Measurements from ENCODE around the gene TNFSF15.
A peak's percentile ranks its signal among the peaks of the same experiment; 100 is the strongest.
"Not testable (repeated sequence)": the region's sequence is repeated elsewhere in the genome, so short reads cannot be mapped to it uniquely, and the experiment has no call there.

The TNFSF15 gene

GRCh38 chr9:114745879-114746550 lies 59.8 kb downstream of the TNFSF15 start:
- no peak for DNase-seq

DNA sequence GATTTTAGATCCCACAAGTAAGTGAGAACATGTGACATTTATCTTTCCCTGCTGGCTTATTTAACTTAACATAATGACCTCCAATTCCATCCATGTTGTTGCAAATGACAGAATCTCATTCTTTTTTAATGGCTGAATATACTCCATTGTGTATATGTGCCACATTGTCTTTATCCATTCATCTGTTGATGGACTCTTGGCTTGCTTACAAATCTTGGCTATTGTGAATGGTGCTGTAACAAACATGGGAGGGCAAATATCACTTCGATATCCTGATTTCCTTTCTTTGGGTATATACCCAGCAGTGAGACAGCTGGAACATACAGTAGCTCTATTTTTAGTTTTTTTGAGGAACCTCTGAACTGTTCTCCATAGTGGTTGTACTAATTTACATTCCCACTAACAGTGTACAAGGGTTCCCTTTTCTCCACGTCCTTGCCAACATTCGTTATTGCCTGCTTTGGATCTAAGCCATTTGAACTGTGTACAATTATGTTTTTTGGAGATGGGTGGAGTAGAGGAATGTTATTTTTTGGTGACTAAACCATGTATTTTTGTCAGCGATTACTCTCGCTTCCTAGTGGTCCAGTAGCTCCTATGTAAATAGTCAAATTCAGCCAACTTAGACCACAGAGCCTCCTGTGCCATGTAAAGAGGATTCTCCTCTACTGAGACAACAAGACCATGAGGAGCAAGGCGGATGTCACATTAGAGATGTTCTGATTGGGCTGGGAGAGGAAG lies 60.6 kb downstream of the TNFSF15 start:
- DNase-seq = peak; percentile 52

GRCh38 chr9:114743446-114743845 lies 62.4 kb downstream of the TNFSF15 start:
- DNase-seq = no peak

DNA sequence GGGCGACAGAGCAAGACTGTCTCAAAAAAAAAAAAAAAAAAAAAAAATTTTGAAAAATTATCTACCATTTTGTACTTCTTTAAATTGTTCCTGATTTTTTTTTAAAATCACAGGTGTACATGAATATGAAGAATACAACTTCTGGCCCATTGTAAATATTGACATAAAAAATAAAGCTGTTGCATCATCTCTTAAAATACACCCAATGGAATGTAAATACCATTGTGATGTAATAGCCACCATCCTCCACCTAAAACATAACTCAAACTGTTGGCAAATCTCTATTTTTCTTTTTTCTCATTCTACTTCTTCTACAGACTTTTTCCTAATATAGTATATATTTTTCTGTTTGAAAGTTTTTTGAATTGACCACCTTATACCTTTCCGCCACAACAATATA lies 62.9 kb downstream of the TNFSF15 start:
- DNase-seq = no peak

GRCh38 chr9:114741521-114741920 lies 64.3 kb downstream of the TNFSF15 start:
- not testable (repeated sequence) for DNase-seq

GRCh38 chr9:114738581-114739316 lies 67.1 kb downstream of the TNFSF15 start:
- peak; percentile 82 for DNase-seq

GRCh38 chr9:114737847-114738246 lies 68.0 kb downstream of the TNFSF15 start:
- DNase-seq = no peak

GRCh38 chr9:114737118-114737517 lies 68.7 kb downstream of the TNFSF15 start:
- no peak for DNase-seq

GRCh38 chr9:114735704-114736103 lies 70.1 kb downstream of the TNFSF15 start:
- DNase-seq = peak; percentile 76

- not testable (repeated sequence) for DNase-seq
These were observed 70.7 kb downstream of the TNFSF15 start for GRCh38 chr9:114735139-114735538.

Data from fibroblast of skin of right quadriceps (primary cell).